Measurements from ENCODE around the gene CSN3.
"Not testable (repeated sequence)": the region's sequence is repeated elsewhere in the genome, so short reads cannot be mapped to it uniquely, and the experiment has no call there.

Gene CSN3

GRCh38 chr4:70197842-70198241, 44.6 kb upstream of the CSN3 start:
- Histone ChIP-seq H3K4me2 (ENCODE audit: low read length) (no peak overlapping the region), H3F3A (ENCODE audit: insufficient read depth, low read length) (no peaks in the 10 kb centered on the region), H3K4me3 (ENCODE audit: low read depth, low read length, poor library complexity, severe bottlenecking) (no peak overlapping the region), H3K79me2 (ENCODE audit: insufficient read depth, low read length) (no peaks in the 10 kb centered on the region), H3K4me1 (ENCODE audit: insufficient read depth, low read length, severe bottlenecking) (no peaks in the 10 kb centered on the region), H3K36me3 (ENCODE audit: insufficient read depth, low read length) (no peaks in the 10 kb centered on the region), H3K9me3 (ENCODE audit: low read length) (no peaks in the 10 kb centered on the region), H2AFZ (ENCODE audit: low read length) (no peak overlapping the region), H3K9me2 (ENCODE audit: low read depth, low read length) (no peaks in the 10 kb centered on the region), H3K27ac (ENCODE audit: low read depth, low read length, poor library complexity, severe bottlenecking) (no peak overlapping the region), H3K27me3 (ENCODE audit: insufficient read depth, low read length) (no peaks in the 10 kb centered on the region), H4K20me1 (ENCODE audit: insufficient read depth, low read length) (no peaks in the 10 kb centered on the region), H3K9ac (ENCODE audit: low read length) (no peak overlapping the region)
- no peak for TF ChIP-seq EZH2 (IDR thresholded peaks at IDR 0.05; ENCODE audit: borderline replicate concordance, low read length)
- TF ChIP-seq, protein P1, sequence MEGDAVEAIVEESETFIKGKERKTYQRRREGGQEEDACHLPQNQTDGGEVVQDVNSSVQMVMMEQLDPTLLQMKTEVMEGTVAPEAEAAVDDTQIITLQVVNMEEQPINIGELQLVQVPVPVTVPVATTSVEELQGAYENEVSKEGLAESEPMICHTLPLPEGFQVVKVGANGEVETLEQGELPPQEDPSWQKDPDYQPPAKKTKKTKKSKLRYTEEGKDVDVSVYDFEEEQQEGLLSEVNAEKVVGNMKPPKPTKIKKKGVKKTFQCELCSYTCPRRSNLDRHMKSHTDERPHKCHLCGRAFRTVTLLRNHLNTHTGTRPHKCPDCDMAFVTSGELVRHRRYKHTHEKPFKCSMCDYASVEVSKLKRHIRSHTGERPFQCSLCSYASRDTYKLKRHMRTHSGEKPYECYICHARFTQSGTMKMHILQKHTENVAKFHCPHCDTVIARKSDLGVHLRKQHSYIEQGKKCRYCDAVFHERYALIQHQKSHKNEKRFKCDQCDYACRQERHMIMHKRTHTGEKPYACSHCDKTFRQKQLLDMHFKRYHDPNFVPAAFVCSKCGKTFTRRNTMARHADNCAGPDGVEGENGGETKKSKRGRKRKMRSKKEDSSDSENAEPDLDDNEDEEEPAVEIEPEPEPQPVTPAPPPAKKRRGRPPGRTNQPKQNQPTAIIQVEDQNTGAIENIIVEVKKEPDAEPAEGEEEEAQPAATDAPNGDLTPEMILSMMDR (IDR thresholded peaks at IDR 0.05; ENCODE audit: low read length), result no peak

DNA sequence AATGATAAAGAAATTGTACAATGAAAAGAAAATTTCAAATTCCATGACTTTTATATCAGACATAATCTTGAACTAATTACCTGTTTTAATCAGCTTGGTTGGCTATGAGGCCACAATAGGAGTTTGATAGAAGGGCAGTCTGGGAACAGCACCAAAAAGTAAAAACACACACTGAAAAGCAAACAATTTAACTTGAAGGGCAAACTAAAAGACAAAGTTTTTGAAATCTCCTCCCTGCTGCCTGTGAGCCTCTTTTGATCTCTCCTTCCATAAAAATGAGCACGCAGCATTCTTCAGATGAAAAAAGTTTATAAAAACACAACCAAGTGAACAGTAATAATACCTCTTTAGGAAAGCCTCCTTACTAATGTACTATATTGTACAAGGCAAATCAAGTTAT, 38.8 kb upstream of the CSN3 start:
- H3K9ac ChIP-seq (ENCODE audit: low read length), result no peak overlapping the region
- no peak overlapping the region for H3K4me3 ChIP-seq (ENCODE audit: low read depth, low read length, poor library complexity, severe bottlenecking)
- H3K9me2 ChIP-seq (ENCODE audit: low read depth, low read length), result no peaks in the 10 kb centered on the region
- no peak overlapping the region for H3K27ac ChIP-seq (ENCODE audit: low read depth, low read length, poor library complexity, severe bottlenecking)
- H3F3A ChIP-seq (ENCODE audit: insufficient read depth, low read length), result no peaks in the 10 kb centered on the region
- no peaks in the 10 kb centered on the region for H3K4me1 ChIP-seq (ENCODE audit: insufficient read depth, low read length, severe bottlenecking)
- H4K20me1 ChIP-seq (ENCODE audit: insufficient read depth, low read length), result no peaks in the 10 kb centered on the region
- H3K4me2 ChIP-seq (ENCODE audit: low read length), result no peak overlapping the region
- H3K27me3 ChIP-seq (ENCODE audit: insufficient read depth, low read length), result no peaks in the 10 kb centered on the region
- H2AFZ ChIP-seq (ENCODE audit: low read length), result no peak overlapping the region
- TF ChIP-seq, protein P1 (IDR thresholded peaks at IDR 0.05; ENCODE audit: low read length), result no peak
- no peak for TF ChIP-seq EZH2 (IDR thresholded peaks at IDR 0.05; ENCODE audit: borderline replicate concordance, low read length)
- H3K79me2 ChIP-seq (ENCODE audit: insufficient read depth, low read length), result no peaks in the 10 kb centered on the region
- H3K36me3 ChIP-seq (ENCODE audit: insufficient read depth, low read length), result no peaks in the 10 kb centered on the region
- no peaks in the 10 kb centered on the region for H3K9me3 ChIP-seq (ENCODE audit: low read length)

- not testable (repeated sequence) for H3K9ac ChIP-seq (ENCODE audit: low read length); H3K4me3 ChIP-seq (ENCODE audit: low read depth, low read length, poor library complexity, severe bottlenecking); H3K9me3 ChIP-seq (ENCODE audit: low read length); H4K20me1 ChIP-seq (ENCODE audit: insufficient read depth, low read length); H3K4me2 ChIP-seq (ENCODE audit: low read length); H3F3A ChIP-seq (ENCODE audit: insufficient read depth, low read length); H3K9me2 ChIP-seq (ENCODE audit: low read depth, low read length); H3K27ac ChIP-seq (ENCODE audit: low read depth, low read length, poor library complexity, severe bottlenecking); H3K4me1 ChIP-seq (ENCODE audit: insufficient read depth, low read length, severe bottlenecking); H3K36me3 ChIP-seq (ENCODE audit: insufficient read depth, low read length); H2AFZ ChIP-seq (ENCODE audit: low read length); H3K27me3 ChIP-seq (ENCODE audit: insufficient read depth, low read length); H3K79me2 ChIP-seq (ENCODE audit: insufficient read depth, low read length)
Measured at GRCh38 chr4:70212752-70213151, 29.6 kb upstream of the CSN3 start.

DNA sequence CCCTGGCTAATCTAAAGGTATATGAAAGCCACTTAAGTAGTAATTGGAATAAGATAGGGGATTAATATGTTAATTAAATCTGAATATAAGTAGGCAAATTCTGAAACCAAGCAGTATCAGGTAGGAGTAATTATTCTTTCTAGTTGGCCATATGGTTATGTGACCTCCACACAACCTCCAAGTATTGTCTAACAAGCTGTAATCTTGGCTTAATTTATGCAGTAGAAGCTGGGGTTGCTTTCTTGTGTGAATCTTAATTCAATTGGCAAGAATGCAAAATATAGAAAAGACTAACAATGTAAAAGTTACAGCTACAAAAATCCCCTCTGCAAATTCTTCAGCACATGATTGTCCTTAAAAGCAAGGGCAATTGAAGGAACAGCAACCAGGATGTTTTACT, 26.3 kb upstream of the CSN3 start:
- not testable (repeated sequence) for H3K27me3 ChIP-seq (ENCODE audit: insufficient read depth, low read length); H3K36me3 ChIP-seq (ENCODE audit: insufficient read depth, low read length); H3K4me1 ChIP-seq (ENCODE audit: insufficient read depth, low read length, severe bottlenecking); H3F3A ChIP-seq (ENCODE audit: insufficient read depth, low read length); H3K4me3 ChIP-seq (ENCODE audit: low read depth, low read length, poor library complexity, severe bottlenecking); H3K9ac ChIP-seq (ENCODE audit: low read length); H3K9me2 ChIP-seq (ENCODE audit: low read depth, low read length); H3K79me2 ChIP-seq (ENCODE audit: insufficient read depth, low read length); H3K4me2 ChIP-seq (ENCODE audit: low read length); H3K9me3 ChIP-seq (ENCODE audit: low read length); H2AFZ ChIP-seq (ENCODE audit: low read length); H3K27ac ChIP-seq (ENCODE audit: low read depth, low read length, poor library complexity, severe bottlenecking); H4K20me1 ChIP-seq (ENCODE audit: insufficient read depth, low read length)

DNA sequence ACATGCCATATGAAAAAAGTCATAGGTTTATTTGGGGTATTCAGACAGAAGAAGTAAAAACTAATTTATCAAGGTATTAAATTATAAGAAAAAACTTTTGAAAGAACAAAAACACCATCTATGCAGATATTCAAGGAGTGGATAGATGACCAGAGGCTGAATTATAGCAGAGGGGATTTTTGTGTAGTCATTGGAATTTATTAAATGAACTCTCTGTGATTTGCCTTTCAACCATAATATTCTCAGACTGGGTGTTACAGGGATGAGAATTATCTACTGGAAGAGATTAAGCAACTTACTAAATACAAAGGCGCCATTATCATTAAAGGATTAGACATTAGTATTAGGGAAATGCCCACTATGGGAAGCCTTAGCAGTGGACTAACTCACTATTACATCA, 25.8 kb upstream of the CSN3 start:
- H3K9ac ChIP-seq (ENCODE audit: low read length); H3K27me3 ChIP-seq (ENCODE audit: insufficient read depth, low read length); H2AFZ ChIP-seq (ENCODE audit: low read length); H3K36me3 ChIP-seq (ENCODE audit: insufficient read depth, low read length); H3K4me2 ChIP-seq (ENCODE audit: low read length); H3K9me3 ChIP-seq (ENCODE audit: low read length); H3F3A ChIP-seq (ENCODE audit: insufficient read depth, low read length); H3K4me1 ChIP-seq (ENCODE audit: insufficient read depth, low read length, severe bottlenecking); H3K79me2 ChIP-seq (ENCODE audit: insufficient read depth, low read length); H3K9me2 ChIP-seq (ENCODE audit: low read depth, low read length); H3K4me3 ChIP-seq (ENCODE audit: low read depth, low read length, poor library complexity, severe bottlenecking); H4K20me1 ChIP-seq (ENCODE audit: insufficient read depth, low read length); H3K27ac ChIP-seq (ENCODE audit: low read depth, low read length, poor library complexity, severe bottlenecking): not testable (repeated sequence)

DNA sequence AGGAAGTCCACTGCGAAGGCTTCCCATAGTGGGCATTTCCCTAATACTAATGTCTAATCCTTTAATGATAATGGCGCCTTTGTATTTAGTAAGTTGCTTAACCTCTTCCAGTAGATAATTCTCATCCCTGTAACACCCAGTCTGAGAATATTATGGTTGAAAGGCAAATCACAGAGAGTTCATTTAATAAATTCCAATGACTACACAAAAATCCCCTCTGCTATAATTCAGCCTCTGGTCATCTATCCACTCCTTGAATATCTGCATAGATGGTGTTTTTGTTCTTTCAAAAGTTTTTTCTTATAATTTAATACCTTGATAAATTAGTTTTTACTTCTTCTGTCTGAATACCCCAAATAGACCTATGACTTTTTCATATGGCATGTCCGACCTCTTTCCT, 21.0 kb upstream of the CSN3 start:
- not testable (repeated sequence) for H3K79me2 ChIP-seq (ENCODE audit: insufficient read depth, low read length); H3K4me3 ChIP-seq (ENCODE audit: low read depth, low read length, poor library complexity, severe bottlenecking); H3K4me1 ChIP-seq (ENCODE audit: insufficient read depth, low read length, severe bottlenecking); H3K36me3 ChIP-seq (ENCODE audit: insufficient read depth, low read length); H3K27me3 ChIP-seq (ENCODE audit: insufficient read depth, low read length); H3K9me2 ChIP-seq (ENCODE audit: low read depth, low read length); H3K4me2 ChIP-seq (ENCODE audit: low read length); H4K20me1 ChIP-seq (ENCODE audit: insufficient read depth, low read length); H3K9me3 ChIP-seq (ENCODE audit: low read length); H2AFZ ChIP-seq (ENCODE audit: low read length); H3K27ac ChIP-seq (ENCODE audit: low read depth, low read length, poor library complexity, severe bottlenecking); H3F3A ChIP-seq (ENCODE audit: insufficient read depth, low read length); H3K9ac ChIP-seq (ENCODE audit: low read length)
